Ovary (tissue), 3 donors: ENCODE measurements around the gene CABP4.

Experiments used
- CTCF ChIP-seq, 3 donors: fragments of 450-650 bp in 2 of 3; fragments of 200-600 bp in 1 of 3; IDR thresholded peaks; one replicate each; pipeline versions ENCODE4 v1.5.1 to v1.8.0; 2016 to 2022; ENCODE audit warnings: antibody characterized with exemption in 3 of 3, mild to moderate bottlenecking in 1 of 3
- EP300 ChIP-seq: sonication (generic); formaldehyde crosslinking; IDR thresholded peaks from one replicate; pipeline ENCODE4 v1.6.1; 2017; ENCODE audit warnings: antibody characterized with exemption
- POLR2A ChIP-seq: fragments of 450-650 bp; IDR thresholded peaks from one replicate; pipeline ENCODE4 v1.6.1; 2017; ENCODE audit warnings: antibody characterized with exemption, mild to moderate bottlenecking, moderate library complexity
- donor health status: DM: no; HTN: no; CAD: no.

- TF ChIP-seq CTCF (IDR thresholded peaks at IDR 0.05) (no peak), POLR2A (no peak), EP300 (no peak)
These were observed 9.4 kb downstream of the CABP4 start for GRCh38 chr11:67464411-67465188.
